Keratinocyte (primary cell): Measurements from ENCODE around the gene SLC16A1. TPM values are rescaled to one million over a fixed set of nuclear protein-coding genes. Genes with fewer than 3 reads are reported as not detected.

Experiments used
- DNase-seq: peaks from one replicate; pipeline ENCODE4 v3.0.0-alpha.2; 2011; ENCODE audit warnings: low read depth, missing footprints, low spot score
- FAIRE-seq: peaks from 2 replicates; lab custom pipeline; 2011; peaks lifted over from hg19 to GRCh38; lab: Jason Lieb, UNC
- H2AFZ ChIP-seq: 2 replicates; pipeline ENCODE4 v1.6.0; 2012; ENCODE audit warnings: low read length, control low read depth, inconsistent platforms; ENCODE audit not compliant: control insufficient read depth
- H3K27ac ChIP-seq: 2 replicates; pipeline ENCODE4 v1.5.1; 2011; ENCODE audit warnings: low read length; ENCODE audit not compliant: control insufficient read depth, insufficient read depth
- H3K27me3 ChIP-seq: 3 replicates; pipeline ENCODE4 v1.6.0; 2011; ENCODE audit warnings: low read length; ENCODE audit not compliant: control insufficient read depth, insufficient read depth; ENCODE audit errors: extremely low read depth
- H3K36me3 ChIP-seq, 2 experiments: 2 replicates in 1 of 2; 3 replicates in 1 of 2; pipeline ENCODE4 v1.5.1; 2011; ENCODE audit warnings: low read length in 2 of 2, mild to moderate bottlenecking in 1 of 2; ENCODE audit not compliant: control insufficient read depth in 2 of 2, insufficient read depth in 2 of 2; ENCODE audit errors: extremely low read depth in 1 of 2
- H3K4me1 ChIP-seq: 3 replicates; pipeline ENCODE4 v1.5.1; 2011; ENCODE audit warnings: low read length; ENCODE audit not compliant: control insufficient read depth, insufficient read depth; ENCODE audit errors: extremely low read depth
- H3K4me2 ChIP-seq: 3 replicates; pipeline ENCODE4 v1.6.0; 2011; ENCODE audit warnings: low read depth, low read length; ENCODE audit not compliant: control insufficient read depth, insufficient read depth; ENCODE audit errors: extremely low read depth
- H3K4me3 ChIP-seq, 3 experiments: fragments of 200-600 bp in 1 of 3; sonication (generic) in 1 of 3; 2 replicates in 2 of 3; 3 replicates in 1 of 3; pipeline ENCODE4 v1.5.1; 2011 to 2016; ENCODE audit warnings: low read length in 3 of 3, mild to moderate bottlenecking in 3 of 3, control low read depth in 2 of 3, inconsistent platforms in 1 of 3, low read depth in 1 of 3, mixed read lengths in 1 of 3, mixed run types in 1 of 3, moderate library complexity in 1 of 3; ENCODE audit not compliant: control insufficient read depth in 2 of 3, insufficient read depth in 2 of 3; ENCODE audit errors: extremely low read depth in 1 of 3
- H3K79me2 ChIP-seq: 2 replicates; pipeline ENCODE4 v1.6.0; 2012; ENCODE audit warnings: low read length; ENCODE audit not compliant: control insufficient read depth, insufficient read depth
- H3K9ac ChIP-seq: 3 replicates; pipeline ENCODE4 v1.6.0; 2011; ENCODE audit warnings: low read length; ENCODE audit not compliant: control insufficient read depth, insufficient read depth; ENCODE audit errors: extremely low read depth
- H3K9me1 ChIP-seq: 3 replicates; pipeline ENCODE4 v1.6.0; 2011; ENCODE audit warnings: low read length; ENCODE audit not compliant: control insufficient read depth, insufficient read depth; ENCODE audit errors: extremely low read depth
- H3K9me3 ChIP-seq: 2 replicates; pipeline ENCODE4 v1.5.1; 2012; ENCODE audit warnings: low read depth, low read length; ENCODE audit not compliant: control insufficient read depth
- H4K20me1 ChIP-seq: 3 replicates; pipeline ENCODE4 v1.6.0; 2011; ENCODE audit warnings: low read length; ENCODE audit not compliant: control insufficient read depth, insufficient read depth; ENCODE audit errors: extremely low read depth
- CTCF ChIP-seq, 3 experiments: IDR thresholded peaks in 1 of 3; conservative IDR thresholded peaks in 1 of 3; optimal IDR thresholded peaks in 1 of 3; 2 replicates in 2 of 3; 3 replicates in 1 of 3; pipeline versions ENCODE3 to v1.5.1; 2011; ENCODE audit warnings: low read length in 3 of 3, mild to moderate bottlenecking in 3 of 3, moderate library complexity in 2 of 3, control low read depth in 1 of 3, inconsistent platforms in 1 of 3; ENCODE audit not compliant: insufficient read depth in 2 of 3; ENCODE audit errors: extremely low read depth in 1 of 3
- EZH2 ChIP-seq: IDR thresholded peaks from one replicate; pipeline ENCODE4 v1.6.1; 2012; ENCODE audit warnings: inconsistent platforms, mild to moderate bottlenecking, low read length, moderate library complexity
- dilution Hi-C: fragments of 300-500 bp; cut with MboI; formaldehyde crosslinking; loops from one replicate; pipeline ENCODE4 v1.7.0; 2020; ENCODE audit warnings: low sequenced_read_pairs; ENCODE audit not compliant: extremely low pct_ligation_motif_present
- polyA plus RNA-seq, 5 experiments: library from polyadenylated mRNA; depleted of rRNA in 3 of 5; stranded (reverse) in 3 of 5; stranded (forward) in 1 of 5; unstranded in 1 of 5; fragments of >200 nt; gene quantifications; 1 replicate in 1 of 5; 2 replicates in 3 of 5; 3 replicates in 1 of 5; pipeline versions ENCODE4 v1.2.1 to v1.2.3, GENCODE V29; 2011 to 2012; ENCODE audit warnings: missing spikeins in 2 of 5, low read depth in 1 of 5, low replicate concordance in 1 of 5

SLC16A1 gene
- polyA plus RNA-seq, 1 donor (not counting 4 experiments of a cell fraction or from before 2014, with no cell fraction given) = 242 TPM

GRCh38 chr1:112923234-112923958, 32.6 kb downstream of the SLC16A1 start:
- Histone ChIP-seq H3K4me3 (no peak overlapping the region), H3K4me2 (no peak overlapping the region), H3K9ac (no peak overlapping the region), H3K79me2 (peaks cover 54% of the 10 kb centered on the region), H3K9me3 (no peaks in the 10 kb centered on the region), H3K36me3 (peaks cover 17 to 30% of the 10 kb centered on the region in 2 experiments), H3K27ac (no peak overlapping the region), H3K27me3 (no peaks in the 10 kb centered on the region), H3K4me1 (no peaks in the 10 kb centered on the region), H4K20me1 (no peaks in the 10 kb centered on the region), H3K9me1 (no peaks in the 10 kb centered on the region), H2AFZ (no peak overlapping the region)
- dilution Hi-C loops = no loop called here
- FAIRE-seq (no peak), DNase-seq (no peak)
- TF ChIP-seq CTCF (optimal IDR thresholded peaks at IDR 0.05 in 1 of 3, IDR thresholded peaks at IDR 0.05 in 1 of 3, conservative IDR thresholded peaks at IDR 0.05 in 1 of 3; ENCODE audit: extremely low read depth in 1 of 3, insufficient read depth in 2 of 3, low read length in 3 of 3) (no peak), EZH2 (no peak)

GRCh38 chr1:112911506-112912220, 44.3 kb downstream of the SLC16A1 start:
- FAIRE-seq = no peak
- no peaks in the 10 kb centered on the region for H4K20me1 ChIP-seq

More at GRCh38 chr1:112911506-112912220, 44.3 kb downstream of the SLC16A1 start:
- Histone ChIP-seq H3K4me1 (peaks cover 22% of the 10 kb centered on the region), H3K9ac (no peak overlapping the region), H3K9me3 (no peaks in the 10 kb centered on the region), H2AFZ (no peak overlapping the region), H3K27me3 (no peaks in the 10 kb centered on the region), H3K79me2 (peaks cover 21% of the 10 kb centered on the region), H3K36me3 (peaks cover 15 to 49% of the 10 kb centered on the region in 2 experiments), H3K27ac (no peak overlapping the region), H3K4me2 (no peak overlapping the region), H3K4me3 (no peak overlapping the region), H3K9me1 (no peaks in the 10 kb centered on the region)
- DNase-seq = no peak
- TF ChIP-seq EZH2 (no peak), CTCF (optimal IDR thresholded peaks at IDR 0.05 in 1 of 3, IDR thresholded peaks at IDR 0.05 in 1 of 3, conservative IDR thresholded peaks at IDR 0.05 in 1 of 3; ENCODE audit: extremely low read depth in 1 of 3, insufficient read depth in 2 of 3, low read length in 3 of 3) (no peak)
- dilution Hi-C loops = no loop called here
